ENCODE measurements around the gene POLG2.
"Not testable (repeated sequence)": the region's sequence is repeated elsewhere in the genome, so short reads cannot be mapped to it uniquely, and the experiment has no call there.

Gene POLG2

DNA sequence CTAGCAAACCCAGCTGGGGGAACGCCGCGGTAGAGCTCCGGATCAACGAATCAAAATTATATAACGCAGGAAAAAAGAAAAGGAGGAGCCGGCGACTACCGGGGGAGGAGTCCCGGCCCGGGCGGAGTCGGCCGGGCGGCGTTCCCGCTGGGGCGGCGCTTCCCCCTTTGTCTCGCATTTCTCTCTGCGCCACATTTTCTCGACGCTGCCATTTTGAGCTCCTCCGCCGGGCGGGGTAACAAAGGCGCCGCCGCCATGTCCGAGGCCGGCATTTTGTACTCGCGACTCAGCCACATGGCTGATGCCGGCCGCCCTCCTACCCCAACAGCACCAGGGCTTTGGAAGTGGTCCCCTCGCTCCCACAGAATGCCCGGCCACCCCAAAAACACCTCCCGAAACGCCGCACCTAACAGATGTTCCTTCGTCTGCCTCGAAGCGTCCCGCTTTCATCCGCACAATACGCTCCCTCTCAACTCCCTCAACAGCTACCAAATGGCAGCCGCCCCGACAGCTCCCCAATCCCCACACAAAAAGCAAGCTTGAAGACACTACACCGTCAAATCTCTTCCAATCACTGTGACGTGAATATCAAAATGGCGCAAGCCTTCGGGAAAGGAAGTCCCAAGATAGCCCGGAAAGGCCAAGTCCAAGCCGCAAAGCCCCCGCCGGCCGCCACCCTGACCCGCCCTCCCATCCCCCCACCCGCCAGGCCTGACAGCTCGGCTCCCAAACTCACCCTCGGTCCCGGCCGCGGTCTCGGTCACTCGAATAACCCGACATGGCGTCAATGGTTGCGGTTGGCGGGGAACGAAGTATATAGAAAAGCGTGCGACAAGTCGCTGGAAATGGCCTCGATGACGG, 8.7 kb upstream of the POLG2 start:
- peak; percentile 92 for DNase-seq

DNA sequence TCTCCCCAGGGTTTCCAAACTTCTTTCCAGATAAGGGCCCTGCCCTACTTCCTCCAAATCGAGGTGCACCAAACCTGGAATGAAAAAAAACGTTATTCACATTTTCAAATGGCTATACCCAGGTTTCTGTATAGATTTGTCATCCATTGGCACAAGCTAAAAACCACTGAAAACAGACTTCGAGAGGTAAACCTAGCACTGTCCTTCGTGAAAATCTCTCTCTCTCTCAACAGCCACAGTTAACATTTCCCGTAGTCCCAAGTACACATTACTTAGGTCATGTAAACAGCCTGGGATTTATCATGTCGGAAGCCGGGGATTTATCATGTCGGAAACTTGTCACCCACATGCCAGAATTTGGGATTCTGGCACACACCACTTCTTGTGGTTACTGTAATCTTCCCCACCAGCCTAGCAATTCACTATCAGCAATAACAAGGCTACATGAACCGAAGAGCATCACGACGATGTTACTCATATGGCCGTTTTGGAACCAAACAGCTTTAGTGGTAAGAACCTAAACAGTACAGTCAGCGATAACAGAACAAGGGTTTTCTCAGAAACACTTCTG, 8.0 kb upstream of the POLG2 start:
- DNase-seq = no peak

DNA sequence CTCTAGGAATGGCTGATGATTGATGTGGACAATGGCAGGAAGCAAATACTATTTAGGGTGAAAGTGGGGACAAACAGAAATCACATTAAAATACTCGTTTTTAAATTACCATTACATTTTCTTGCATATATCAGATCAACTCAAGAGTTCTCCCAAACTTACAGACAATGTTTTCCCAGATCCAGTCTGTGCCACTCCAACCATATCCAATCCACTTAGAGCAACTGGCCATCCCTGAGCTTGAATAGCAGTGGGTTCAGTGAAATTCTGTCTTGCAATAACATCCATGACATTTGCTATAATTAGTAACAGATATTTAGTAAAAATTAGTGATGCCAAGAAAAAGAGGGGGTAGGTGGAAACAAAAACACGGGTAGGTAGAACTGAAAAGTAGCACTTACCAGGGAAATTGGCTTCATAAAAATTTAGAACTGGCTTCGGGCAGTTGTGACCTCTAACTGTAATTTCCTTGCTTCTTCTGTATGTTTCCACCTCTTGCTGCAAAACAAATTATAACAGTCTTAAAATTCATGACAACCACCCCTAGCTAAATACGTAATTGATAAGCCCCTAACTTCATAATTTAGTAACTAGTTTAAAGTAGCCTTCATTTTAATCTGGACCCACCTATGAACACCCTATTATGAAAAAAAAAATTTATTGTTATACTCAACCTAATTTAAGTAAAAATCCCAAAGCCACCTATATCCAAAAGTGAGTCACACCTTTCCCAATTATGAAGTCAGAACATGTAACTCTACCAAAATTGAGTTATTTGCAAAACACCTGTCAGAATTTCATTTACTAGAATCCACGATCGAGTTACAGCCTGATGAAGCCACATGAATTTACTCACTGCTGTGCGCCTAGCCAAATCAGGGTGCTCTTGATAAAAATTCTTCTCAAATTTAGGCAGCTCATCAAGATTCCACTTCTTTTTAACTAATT, 7.2 kb upstream of the POLG2 start:
- no peak for DNase-seq

GRCh38 chr17:64503341-64503740, 6.5 kb upstream of the POLG2 start:
- no peak for DNase-seq

DNA sequence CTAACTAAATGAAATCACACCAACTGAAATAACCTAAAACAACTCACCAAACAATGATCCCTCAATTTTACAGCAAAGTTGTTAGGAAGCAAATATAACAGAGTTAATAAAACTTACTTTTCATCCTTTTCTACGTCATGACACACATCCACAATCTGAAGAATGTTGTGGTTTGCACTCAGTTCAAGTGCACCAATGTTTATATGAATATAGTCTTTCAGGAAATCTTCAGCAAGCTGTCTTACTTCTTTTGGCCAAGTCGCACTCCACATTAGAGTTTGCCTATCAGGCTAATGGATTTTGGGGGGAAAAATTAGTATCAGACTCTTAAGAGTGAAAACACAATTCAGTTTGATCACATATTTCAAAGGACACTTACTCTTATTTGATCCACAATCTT, 6.0 kb upstream of the POLG2 start:
- no peak for DNase-seq

DNA sequence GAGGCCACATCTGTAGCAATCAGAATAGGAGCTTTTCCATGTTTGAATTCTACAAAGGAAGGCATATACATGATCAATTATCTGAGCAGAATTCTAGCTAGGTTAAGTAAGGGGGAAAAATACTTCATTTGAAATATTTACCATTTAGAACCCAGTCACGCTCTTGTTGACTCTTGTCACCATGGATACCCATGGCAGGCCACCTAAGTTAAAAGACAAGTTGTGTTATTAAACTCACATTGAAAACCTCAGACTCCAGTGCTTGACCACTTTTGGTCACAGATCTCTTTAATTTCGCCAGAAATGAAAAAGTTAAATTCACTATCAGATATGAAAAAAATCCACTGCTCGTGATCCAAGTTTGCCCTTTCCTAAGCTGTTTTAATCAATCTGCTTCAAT, 5.2 kb upstream of the POLG2 start:
- no peak for DNase-seq

- DNase-seq = no peak
These were observed 4.3 kb upstream of the POLG2 start for GRCh38 chr17:64500862-64501765.

GRCh38 chr17:64500487-64500859, 3.6 kb upstream of the POLG2 start:
- DNase-seq = no peak

DNA sequence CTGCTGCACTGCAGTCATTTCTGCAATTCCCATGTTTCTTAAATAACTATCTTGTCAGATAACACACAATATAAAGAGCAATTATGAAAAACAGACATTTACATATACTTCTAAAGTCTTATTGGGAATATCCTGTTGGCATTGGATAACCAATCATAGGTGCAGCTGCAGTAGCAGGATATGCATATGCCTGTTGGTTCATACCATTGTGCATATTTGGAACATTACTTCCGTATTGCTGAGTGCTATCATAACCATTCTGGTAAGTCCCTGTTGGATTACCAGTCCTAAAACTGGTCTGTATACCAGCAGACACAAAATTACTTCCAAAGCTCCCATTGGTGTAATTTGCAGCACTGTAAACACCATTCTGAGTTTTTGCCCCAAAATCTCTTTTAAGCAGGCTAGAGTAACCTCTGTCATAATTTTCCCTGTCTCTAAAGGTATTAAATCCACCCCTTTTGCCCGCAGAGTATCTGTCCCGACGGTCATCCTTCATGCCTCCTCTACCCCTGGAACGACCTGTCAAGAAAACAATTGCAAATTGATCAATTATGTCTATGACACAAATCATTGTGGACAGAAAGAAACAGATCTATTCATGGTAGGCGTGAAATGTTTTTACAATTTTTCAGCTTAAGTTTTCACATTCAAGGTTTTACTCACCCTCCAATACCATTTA, 3.1 kb upstream of the POLG2 start:
- no peak for DNase-seq

DNA sequence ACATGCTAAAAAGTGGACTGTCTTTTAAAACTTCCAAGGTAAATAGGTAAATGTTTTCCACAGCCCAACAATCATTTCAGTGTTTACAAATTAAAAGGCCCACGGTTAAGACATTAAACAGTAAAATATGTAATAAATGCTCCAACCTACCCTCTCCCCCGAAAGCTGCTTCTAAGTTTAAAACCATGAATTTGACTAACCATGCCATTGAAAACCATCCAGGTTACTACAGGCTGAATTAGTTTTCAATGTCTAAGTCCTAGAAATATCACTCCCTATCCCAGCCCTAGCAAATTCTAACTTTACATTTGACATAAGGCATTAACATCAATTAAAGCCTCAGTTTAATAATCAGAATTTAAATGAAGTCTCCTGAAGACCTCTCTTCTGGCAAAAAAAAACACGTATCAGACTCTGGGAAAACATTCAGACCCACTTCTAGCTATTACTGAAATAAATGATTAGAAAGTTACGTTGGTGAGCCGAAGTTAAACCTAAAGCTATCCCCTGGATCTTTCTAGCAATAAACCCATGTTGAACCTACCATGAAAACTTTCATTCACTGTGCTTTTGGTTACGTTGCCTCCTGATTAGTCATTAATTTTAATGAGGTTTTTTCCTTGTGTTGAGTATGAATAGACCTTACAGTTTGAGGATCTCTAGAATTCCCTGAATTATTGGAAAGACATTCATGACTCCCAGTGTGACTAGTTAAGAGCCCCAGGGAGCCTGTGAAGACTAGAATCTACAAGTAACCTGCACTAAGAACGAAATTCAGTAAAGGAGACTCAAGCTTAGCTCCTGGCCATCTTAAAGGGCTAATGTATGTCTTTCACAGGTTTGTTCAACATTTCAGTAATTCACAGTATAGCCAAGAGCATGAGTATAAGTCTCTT, 1.7 kb upstream of the POLG2 start:
- DNase-seq = no peak

DNA sequence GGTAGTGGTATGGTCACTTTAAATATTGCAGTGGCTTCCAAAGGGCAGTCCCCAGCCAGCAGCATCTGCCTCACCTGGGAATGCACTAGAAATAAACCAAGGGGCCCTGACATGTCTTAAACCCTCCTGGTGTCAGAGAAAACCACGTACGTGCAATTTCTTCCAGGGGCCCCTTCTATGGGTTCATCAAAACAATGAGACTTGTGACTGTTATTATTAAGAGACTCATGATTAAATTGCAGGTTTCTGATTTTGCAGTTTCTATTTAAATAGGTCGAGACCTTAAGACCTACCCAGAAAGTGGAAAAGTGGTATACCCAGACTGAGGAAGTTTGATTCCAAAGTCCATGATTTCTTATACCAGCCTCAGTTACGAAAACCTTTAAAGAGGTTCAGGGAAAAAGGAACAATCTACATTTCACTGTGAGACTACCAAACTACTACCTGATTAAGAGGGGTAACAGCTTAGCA, 746 bp upstream of the POLG2 start:
- DNase-seq = no peak

DNA sequence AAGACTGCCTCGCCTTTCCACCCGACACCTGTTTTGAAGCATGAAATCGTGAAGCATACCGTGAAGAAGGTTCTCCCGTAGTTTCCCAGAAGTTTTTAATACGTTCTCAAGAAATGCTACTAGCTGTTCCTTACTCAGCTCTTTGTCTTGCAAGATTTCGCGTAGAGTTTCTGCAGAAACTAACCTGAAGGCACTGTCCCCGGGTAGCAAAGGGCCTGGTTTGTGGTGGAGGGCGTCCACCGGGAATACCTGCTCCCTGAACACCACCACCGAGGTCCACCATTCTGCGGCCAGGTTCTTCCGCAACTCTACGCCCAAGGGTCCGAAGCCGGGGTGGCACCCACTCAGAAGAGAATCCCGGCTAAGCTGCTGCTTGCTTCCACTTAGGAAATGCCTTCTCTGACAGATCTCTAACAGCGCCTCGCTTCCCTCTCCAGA, 487 bp downstream of the POLG2 start:
- DNase-seq = no peak

DNA sequence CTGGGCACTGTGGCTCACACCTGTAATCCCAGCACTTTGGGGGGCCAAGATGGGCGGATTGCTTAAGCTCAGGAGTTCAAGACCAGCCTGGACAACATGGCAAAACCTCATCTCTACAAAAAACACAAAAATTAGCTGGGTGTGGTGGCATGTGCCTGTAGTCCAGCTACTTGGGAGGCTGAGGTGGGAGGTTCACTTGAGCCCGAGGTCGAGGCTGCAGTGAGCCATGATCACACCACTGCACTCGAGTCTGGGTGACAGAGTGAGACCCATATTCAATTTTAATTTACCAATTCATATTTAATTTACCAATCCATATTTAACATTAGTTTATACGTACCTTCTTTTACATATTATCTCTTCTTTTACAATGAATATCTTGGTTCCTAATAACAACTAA, 1.6 kb downstream of the POLG2 start:
- DNase-seq = not testable (repeated sequence)

DNA sequence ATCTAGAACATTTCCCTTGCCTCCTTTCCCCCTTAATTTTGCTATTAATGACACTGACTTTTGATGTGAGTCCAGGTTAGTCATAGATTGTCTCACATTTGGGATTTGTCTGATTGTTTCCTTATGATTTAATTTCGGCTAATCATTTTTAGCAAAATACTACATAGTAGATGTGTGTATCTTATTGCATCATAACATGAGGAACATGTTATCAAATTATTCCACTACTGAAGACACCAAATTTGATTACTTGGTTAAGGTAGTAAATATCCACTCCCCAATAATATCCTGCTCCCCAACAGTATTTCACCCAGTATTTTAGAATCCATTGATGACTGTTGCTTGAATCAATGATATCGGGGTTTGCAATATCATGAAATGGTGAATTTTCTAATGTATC, 2.7 kb downstream of the POLG2 start:
- DNase-seq = no peak

DNA sequence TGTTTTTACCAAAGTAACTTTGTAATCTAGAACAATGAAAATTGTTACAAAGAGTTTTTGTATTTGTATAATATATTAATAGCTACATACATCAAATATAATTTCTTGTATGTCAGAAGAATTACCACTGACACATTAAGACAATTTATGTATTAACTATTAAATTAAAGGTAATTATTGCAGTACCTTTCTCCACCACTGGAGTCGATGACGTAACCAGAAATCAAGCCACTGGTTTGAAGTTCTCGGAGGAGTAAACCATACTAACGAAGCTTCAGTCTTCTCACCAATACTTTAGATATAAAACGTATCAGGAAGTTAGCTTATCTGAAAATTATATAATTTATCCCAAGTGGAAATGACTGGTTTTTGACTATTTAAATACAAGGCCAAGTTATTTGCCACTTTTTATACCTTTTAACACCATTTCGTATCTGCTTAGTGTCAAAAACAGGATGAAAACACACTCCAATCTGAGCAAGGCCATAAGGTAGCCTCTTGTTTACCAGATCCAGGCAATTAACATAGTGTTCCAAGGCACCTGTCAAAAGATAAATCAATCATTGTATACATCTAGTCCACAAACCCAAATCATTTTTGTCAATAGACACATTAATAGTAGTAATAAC, 4.3 kb downstream of the POLG2 start:
- no peak for DNase-seq

GRCh38 chr17:64491994-64492393, 4.9 kb downstream of the POLG2 start:
- DNase-seq = no peak

DNA sequence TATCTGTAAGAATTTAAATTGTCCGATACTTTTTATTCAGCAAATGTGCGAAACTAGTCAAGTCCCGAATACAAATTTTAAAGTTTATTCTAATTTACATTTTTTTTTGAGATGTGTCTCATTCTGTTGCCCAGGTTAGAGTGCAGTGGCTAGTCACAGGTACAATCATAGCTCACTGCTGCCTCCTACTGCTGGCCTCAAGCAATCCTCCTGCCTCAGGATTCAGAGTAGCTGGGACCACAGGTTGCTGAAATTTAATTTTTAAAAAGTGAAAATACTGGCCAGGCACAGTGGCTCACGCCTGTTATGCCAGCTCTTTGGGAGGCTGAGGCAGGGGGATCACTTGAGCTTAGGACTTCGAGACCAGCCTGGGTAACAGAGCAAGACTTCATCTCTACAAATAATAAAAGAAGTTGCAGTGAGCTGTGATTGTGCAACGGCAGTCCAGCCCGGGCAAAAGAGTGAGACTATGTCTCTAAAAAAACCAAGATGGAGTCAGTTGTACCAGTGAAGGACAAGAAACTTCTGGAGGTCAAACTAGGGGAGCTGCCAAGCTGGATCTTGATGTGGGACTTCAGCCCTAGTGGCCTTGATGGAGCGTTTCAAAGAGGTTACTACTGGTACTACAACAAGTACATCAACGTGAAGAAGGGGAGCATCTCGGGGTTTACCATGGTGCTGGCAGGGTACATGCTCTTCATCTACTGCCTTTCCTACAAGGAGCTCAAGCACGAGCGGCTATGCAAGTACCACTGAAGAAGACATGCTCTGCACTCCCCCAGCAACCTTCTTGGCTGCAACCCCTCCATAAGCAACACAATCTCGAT, 5.6 kb downstream of the POLG2 start:
- DNase-seq = no peak

DNA sequence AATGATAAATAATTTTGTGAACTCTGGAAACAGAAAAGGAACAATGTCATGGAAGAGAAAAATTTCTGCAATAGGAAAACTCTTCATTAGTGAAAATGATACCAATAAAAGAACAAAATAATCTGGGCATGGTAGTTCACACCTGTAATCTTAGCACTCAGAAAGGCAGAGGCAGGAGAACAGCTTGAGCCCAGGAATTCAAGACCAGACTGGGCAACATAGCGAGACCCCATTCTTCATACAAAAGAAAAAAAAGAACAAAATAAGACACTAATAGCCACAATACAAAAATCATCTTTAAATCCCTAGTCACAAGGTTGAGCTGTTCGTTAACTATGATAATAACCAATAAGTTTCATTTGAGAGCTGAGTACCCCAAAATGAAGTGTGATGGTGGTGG, 8.6 kb downstream of the POLG2 start:
- DNase-seq = no peak

GRCh38 chr17:64484380-64484779, 12.5 kb downstream of the POLG2 start:
- DNase-seq = no peak

Data from NCI-H774 (cell line).